Prostate gland (tissue), 2 donors: ENCODE data around the gene SLC3A2. TPM values are rescaled to one million over a fixed set of nuclear protein-coding genes. Genes with fewer than 3 reads are reported as not detected.

Source experiments
- DNase-seq: peaks from one replicate; pipeline ENCODE4 v3.0.0-alpha.2; 2019; ENCODE audit warnings: low spot score
- H3K27ac ChIP-seq, 2 donors: fragments of 200-600 bp; sonication (generic); 2 replicates each; pipeline ENCODE4 v1.5.1; 2017 to 2019
- H3K27me3 ChIP-seq: fragments of 200-600 bp; sonication (generic); replicated peaks from 2 replicates; pipeline ENCODE4 v1.5.1; 2019; ENCODE audit not compliant: insufficient read depth
- H3K36me3 ChIP-seq, 2 donors: fragments of 200-600 bp; sonication (generic); 1 replicate in 1 of 2; 2 replicates in 1 of 2; pipeline versions ENCODE4 v1.5.1 to v1.8.1; 2017 to 2019
- H3K4me1 ChIP-seq: fragments of 200-600 bp; sonication (generic); replicated peaks from 2 replicates; pipeline ENCODE4 v1.5.1; 2019
- H3K4me3 ChIP-seq, 2 donors: fragments of 200-600 bp; sonication (generic); 2 replicates each; pipeline ENCODE4 v1.5.1; 2017 to 2019
- H3K9me3 ChIP-seq: fragments of 200-600 bp; sonication (generic); 2 replicates; pipeline ENCODE4 v1.5.1; 2017
- POLR2A ChIP-seq: fragments of 450-650 bp; IDR thresholded peaks from one replicate; pipeline ENCODE4 v1.6.1; 2016; ENCODE audit warnings: antibody characterized with exemption, mild to moderate bottlenecking
- POLR2AphosphoS5 ChIP-seq: sonication (generic); formaldehyde crosslinking; IDR thresholded peaks from one replicate; pipeline ENCODE4 v1.6.1; 2017; ENCODE audit warnings: antibody characterized with exemption
- WGBS: methylation state at CpG from one replicate; pipeline ENCODE4 v1.1.5; 2018; 5-methylcytosine and 5-hydroxymethylcytosine counted together
- intact Hi-C: fragments of 100-400 bp; cut with DNase I; formaldehyde crosslinking; loops from one replicate; pipeline ENCODE4 v1.14.2; 2022
- total RNA-seq, 2 donors: library from RNA; depleted of rRNA; stranded (reverse); fragments of >200 nt; gene quantifications; one replicate each; pipeline ENCODE4 v1.1.0, GENCODE V29; 2016
- TF ChIP-seq, protein P1 (sequence below), 4 experiments: fragments of 200-600 bp in 2 of 4; fragments of 450-650 bp in 2 of 4; sonication (generic) in 2 of 4; IDR thresholded peaks; 1 replicate in 3 of 4; 2 replicates in 1 of 4; pipeline ENCODE4 v1.5.1; 2016 to 2019; ENCODE audit warnings: antibody characterized with exemption in 4 of 4, mild to moderate bottlenecking in 2 of 4, moderate library complexity in 2 of 4

The SLC3A2 gene
- total RNA-seq, 2 donors from 2014 or later: 158 to 235 TPM

DNA sequence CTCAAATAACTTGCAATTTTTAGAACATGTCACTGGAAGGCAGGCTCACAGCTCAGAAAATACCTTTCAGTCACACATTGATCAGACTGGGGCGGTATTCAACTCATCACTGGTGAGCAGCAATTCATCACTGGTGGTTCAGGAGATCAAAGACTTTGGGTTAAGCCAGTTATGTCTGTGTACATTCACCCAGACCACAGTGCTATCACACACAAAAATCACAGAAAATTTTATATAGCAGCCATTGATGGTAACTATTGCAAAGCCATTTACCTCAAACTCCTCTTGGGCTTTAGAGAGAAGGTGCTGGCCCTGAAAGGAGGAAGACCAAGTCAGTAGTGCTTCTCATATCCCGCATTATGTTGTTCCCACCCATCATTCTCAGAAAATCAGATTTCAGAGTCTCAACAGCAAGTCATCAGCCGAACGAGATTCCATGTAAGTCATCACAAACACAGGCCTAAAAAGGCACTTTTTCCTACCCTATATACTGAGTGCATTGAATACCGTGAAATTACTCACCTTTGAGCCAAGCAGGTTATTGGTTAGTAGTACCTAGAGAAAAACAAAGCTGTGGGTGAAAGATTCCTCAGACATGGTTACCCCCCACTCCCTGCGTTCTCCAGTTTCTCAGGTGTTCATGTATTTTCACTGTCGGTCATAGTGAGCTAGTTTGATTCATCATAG is 27.3 kb upstream of the SLC3A2 start:
- Histone ChIP-seq H3K4me3 (peak overlapping the region in 1 of 2 donors; percentile 65), H3K4me1 (peaks cover 19% of the 10 kb centered on the region), H3K27me3 (no peaks in the 10 kb centered on the region), H3K27ac (peak overlapping the region in 1 of 2 donors; percentile 79), H3K36me3 (no peaks in the 10 kb centered on the region), H3K9me3 (no peaks in the 10 kb centered on the region)
- intact Hi-C loops: no loop called here
- TF ChIP-seq POLR2AphosphoS5 (no peak), POLR2A (no peak)
- WGBS: 42% methylated on average over 7 of the region's 7 CpGs
- DNase-seq: no peak

DNA sequence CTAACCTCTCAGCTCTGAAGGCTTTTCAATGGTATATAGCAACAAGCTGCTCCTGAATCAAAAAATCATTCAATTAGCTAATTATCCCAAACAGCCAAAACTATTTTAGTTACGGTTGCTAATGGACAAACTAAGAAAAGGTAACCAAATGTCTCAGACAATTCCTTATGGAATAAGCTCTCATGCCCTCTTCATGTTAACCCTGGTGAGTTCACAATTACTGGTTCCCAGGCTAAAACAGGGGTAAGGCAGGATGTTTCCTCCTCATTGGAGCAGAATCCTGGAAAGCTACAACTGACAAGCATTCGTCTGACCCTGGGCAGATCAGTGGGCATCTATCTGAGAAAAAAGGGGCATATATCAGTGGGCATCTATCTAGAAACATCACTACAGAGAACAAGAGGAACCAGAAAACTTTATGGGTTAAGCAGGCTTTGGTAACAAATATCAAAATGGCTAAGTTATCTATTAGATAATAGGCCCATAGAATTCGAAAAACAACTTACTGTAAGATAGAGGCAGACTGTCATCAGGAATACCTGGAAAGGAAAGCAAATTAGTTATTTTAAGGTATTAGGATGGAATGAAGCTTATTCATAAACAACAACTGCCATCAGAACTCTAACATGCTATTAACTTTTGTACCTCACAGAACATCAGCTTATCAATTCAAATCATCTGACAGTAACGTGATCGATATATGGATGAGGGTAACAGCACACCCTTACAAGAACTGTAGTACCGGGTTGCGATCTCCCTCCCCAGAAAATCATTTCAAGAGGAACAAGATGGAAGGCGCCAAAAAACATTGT is 26.5 kb upstream of the SLC3A2 start:
- Histone ChIP-seq H3K4me1 (peaks cover 19% of the 10 kb centered on the region), H3K27ac (peak overlapping the region; percentile 65 to 79), H3K4me3 (peak overlapping the region; percentile 65 to 69), H3K27me3 (no peaks in the 10 kb centered on the region), H3K9me3 (no peaks in the 10 kb centered on the region), H3K36me3 (no peaks in the 10 kb centered on the region)
- no peak for DNase-seq
- intact Hi-C loops: no loop called here
- 7% methylated on average over 8 of the region's 8 CpGs for WGBS
- TF ChIP-seq, protein P1, sequence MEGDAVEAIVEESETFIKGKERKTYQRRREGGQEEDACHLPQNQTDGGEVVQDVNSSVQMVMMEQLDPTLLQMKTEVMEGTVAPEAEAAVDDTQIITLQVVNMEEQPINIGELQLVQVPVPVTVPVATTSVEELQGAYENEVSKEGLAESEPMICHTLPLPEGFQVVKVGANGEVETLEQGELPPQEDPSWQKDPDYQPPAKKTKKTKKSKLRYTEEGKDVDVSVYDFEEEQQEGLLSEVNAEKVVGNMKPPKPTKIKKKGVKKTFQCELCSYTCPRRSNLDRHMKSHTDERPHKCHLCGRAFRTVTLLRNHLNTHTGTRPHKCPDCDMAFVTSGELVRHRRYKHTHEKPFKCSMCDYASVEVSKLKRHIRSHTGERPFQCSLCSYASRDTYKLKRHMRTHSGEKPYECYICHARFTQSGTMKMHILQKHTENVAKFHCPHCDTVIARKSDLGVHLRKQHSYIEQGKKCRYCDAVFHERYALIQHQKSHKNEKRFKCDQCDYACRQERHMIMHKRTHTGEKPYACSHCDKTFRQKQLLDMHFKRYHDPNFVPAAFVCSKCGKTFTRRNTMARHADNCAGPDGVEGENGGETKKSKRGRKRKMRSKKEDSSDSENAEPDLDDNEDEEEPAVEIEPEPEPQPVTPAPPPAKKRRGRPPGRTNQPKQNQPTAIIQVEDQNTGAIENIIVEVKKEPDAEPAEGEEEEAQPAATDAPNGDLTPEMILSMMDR (IDR thresholded peaks at IDR 0.05): no peak
- TF ChIP-seq POLR2A: no peak

DNA sequence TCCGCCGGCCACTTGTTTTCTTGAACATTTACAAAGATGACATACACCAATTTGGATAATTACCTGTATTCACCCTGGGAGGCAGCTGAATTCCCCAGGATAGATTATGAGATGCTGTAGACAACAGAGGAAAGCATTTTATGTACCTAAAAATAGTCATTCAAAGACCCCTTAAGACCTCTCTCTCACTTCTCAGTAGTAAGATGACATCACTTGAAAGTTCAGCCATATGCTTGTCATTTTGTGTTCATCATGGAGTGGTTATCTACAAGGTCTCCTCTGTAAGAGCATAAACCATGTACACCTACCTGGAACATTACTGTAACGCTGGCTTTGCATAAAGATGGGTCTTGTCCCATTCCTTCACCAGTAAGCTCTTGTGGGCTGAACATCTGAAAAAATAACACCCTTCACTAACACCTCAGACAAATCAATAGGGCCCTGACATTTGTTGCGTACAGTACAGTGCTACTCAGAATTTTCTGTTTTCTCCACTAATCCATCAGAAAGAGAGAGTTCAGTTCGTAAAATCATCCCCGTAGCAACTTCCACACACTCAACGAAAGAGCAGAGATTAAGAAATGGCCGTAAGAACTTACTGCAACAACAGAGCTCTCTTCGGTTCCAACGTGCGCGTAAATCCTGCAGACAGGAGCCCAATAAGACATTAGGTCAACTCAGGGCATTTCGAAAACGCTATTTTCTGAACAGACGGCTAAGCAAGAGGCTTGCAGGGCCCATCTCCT is 25.7 kb upstream of the SLC3A2 start:
- Histone ChIP-seq H3K27ac (peak overlapping the region; percentile 65 to 79), H3K9me3 (no peaks in the 10 kb centered on the region), H3K27me3 (no peaks in the 10 kb centered on the region), H3K36me3 (no peaks in the 10 kb centered on the region), H3K4me3 (peak overlapping the region; percentile 65 to 69), H3K4me1 (peaks cover 19% of the 10 kb centered on the region)
- intact Hi-C loops: no loop called here
- 3% methylated on average over 15 of the region's 15 CpGs for WGBS
- DNase-seq: no peak
- no peak for TF ChIP-seq POLR2AphosphoS5
- TF ChIP-seq POLR2A: no peak
- TF ChIP-seq, protein P1 (IDR thresholded peaks at IDR 0.05): no peak

DNA sequence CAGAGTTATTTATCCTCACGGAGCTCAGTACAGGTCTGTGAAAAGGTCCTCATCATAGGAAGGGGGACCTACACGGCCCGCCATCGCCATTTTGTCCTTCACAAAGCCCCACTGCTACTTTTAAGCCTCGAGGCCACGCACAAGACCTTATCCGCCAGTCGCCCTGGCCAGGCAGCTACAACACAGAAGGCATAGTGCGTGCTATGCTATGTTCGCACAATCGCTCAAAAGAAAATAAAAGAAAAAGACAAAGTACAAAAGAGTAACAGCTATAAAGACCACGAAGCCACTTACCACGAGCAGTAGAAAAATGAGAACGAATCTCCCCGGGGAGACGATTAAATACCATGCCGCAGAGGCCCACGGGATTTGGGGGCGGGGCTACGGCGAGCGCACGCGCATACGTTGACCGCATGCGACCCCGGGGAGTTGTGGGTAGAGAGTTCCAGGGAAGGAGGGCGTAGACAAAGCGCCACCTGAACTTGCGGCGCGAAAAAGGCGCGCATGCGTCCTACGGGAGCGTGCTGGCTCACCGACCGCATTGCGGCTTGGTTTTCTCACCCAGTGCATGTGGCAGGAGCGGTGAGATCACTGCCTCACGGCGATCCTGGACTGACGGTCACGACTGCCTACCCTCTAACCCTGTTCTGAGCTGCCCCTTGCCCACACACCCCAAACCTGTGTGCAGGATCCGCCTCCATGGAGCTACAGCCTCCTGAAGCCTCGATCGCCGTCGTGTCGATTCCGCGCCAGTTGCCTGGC is 24.9 kb upstream of the SLC3A2 start:
- TF ChIP-seq, protein P1 (IDR thresholded peaks at IDR 0.05): peak in 2 of 4 experiments; percentile 38 to 50
- TF ChIP-seq POLR2AphosphoS5 (peak; percentile 100), POLR2A (peak; percentile 89)
- peak; percentile 95 for DNase-seq
- intact Hi-C loops: no loop called here
- Histone ChIP-seq H3K4me3 (peak overlapping the region; percentile 65 to 69), H3K27ac (peak overlapping the region; percentile 65 to 79), H3K9me3 (no peaks in the 10 kb centered on the region), H3K27me3 (no peaks in the 10 kb centered on the region), H3K4me1 (peaks cover 19% of the 10 kb centered on the region), H3K36me3 (no peaks in the 10 kb centered on the region)
- WGBS: 2% methylated on average over 54 of the region's 54 CpGs
